Keratinocyte (primary cell): ENCODE measurements around the gene GOLGA7B. TPM values are rescaled to one million over a fixed set of nuclear protein-coding genes. Genes with fewer than 3 reads are reported as not detected.

ENCODE experiments used
- DNase-seq: peaks from one replicate; pipeline ENCODE4 v3.0.0-alpha.2; 2011; ENCODE audit warnings: low read depth, missing footprints, low spot score
- FAIRE-seq: peaks from 2 replicates; lab custom pipeline; 2011; peaks lifted over from hg19 to GRCh38; lab: Jason Lieb, UNC
- H2AFZ ChIP-seq: 2 replicates; pipeline ENCODE4 v1.6.0; 2012; ENCODE audit warnings: low read length, control low read depth, inconsistent platforms; ENCODE audit not compliant: control insufficient read depth
- H3K27ac ChIP-seq: 2 replicates; pipeline ENCODE4 v1.5.1; 2011; ENCODE audit warnings: low read length; ENCODE audit not compliant: control insufficient read depth, insufficient read depth
- H3K27me3 ChIP-seq: 3 replicates; pipeline ENCODE4 v1.6.0; 2011; ENCODE audit warnings: low read length; ENCODE audit not compliant: control insufficient read depth, insufficient read depth; ENCODE audit errors: extremely low read depth
- H3K36me3 ChIP-seq, 2 experiments: 2 replicates in 1 of 2; 3 replicates in 1 of 2; pipeline ENCODE4 v1.5.1; 2011; ENCODE audit warnings: low read length in 2 of 2, mild to moderate bottlenecking in 1 of 2; ENCODE audit not compliant: control insufficient read depth in 2 of 2, insufficient read depth in 2 of 2; ENCODE audit errors: extremely low read depth in 1 of 2
- H3K4me1 ChIP-seq: 3 replicates; pipeline ENCODE4 v1.5.1; 2011; ENCODE audit warnings: low read length; ENCODE audit not compliant: control insufficient read depth, insufficient read depth; ENCODE audit errors: extremely low read depth
- H3K4me2 ChIP-seq: 3 replicates; pipeline ENCODE4 v1.6.0; 2011; ENCODE audit warnings: low read depth, low read length; ENCODE audit not compliant: control insufficient read depth, insufficient read depth; ENCODE audit errors: extremely low read depth
- H3K4me3 ChIP-seq, 3 experiments: fragments of 200-600 bp in 1 of 3; sonication (generic) in 1 of 3; 2 replicates in 2 of 3; 3 replicates in 1 of 3; pipeline ENCODE4 v1.5.1; 2011 to 2016; ENCODE audit warnings: low read length in 3 of 3, mild to moderate bottlenecking in 3 of 3, control low read depth in 2 of 3, inconsistent platforms in 1 of 3, low read depth in 1 of 3, mixed read lengths in 1 of 3, mixed run types in 1 of 3, moderate library complexity in 1 of 3; ENCODE audit not compliant: control insufficient read depth in 2 of 3, insufficient read depth in 2 of 3; ENCODE audit errors: extremely low read depth in 1 of 3
- H3K79me2 ChIP-seq: 2 replicates; pipeline ENCODE4 v1.6.0; 2012; ENCODE audit warnings: low read length; ENCODE audit not compliant: control insufficient read depth, insufficient read depth
- H3K9ac ChIP-seq: 3 replicates; pipeline ENCODE4 v1.6.0; 2011; ENCODE audit warnings: low read length; ENCODE audit not compliant: control insufficient read depth, insufficient read depth; ENCODE audit errors: extremely low read depth
- H3K9me1 ChIP-seq: 3 replicates; pipeline ENCODE4 v1.6.0; 2011; ENCODE audit warnings: low read length; ENCODE audit not compliant: control insufficient read depth, insufficient read depth; ENCODE audit errors: extremely low read depth
- H3K9me3 ChIP-seq: 2 replicates; pipeline ENCODE4 v1.5.1; 2012; ENCODE audit warnings: low read depth, low read length; ENCODE audit not compliant: control insufficient read depth
- H4K20me1 ChIP-seq: 3 replicates; pipeline ENCODE4 v1.6.0; 2011; ENCODE audit warnings: low read length; ENCODE audit not compliant: control insufficient read depth, insufficient read depth; ENCODE audit errors: extremely low read depth
- CTCF ChIP-seq, 3 experiments: IDR thresholded peaks in 1 of 3; conservative IDR thresholded peaks in 1 of 3; optimal IDR thresholded peaks in 1 of 3; 2 replicates in 2 of 3; 3 replicates in 1 of 3; pipeline versions ENCODE3 to v1.5.1; 2011; ENCODE audit warnings: low read length in 3 of 3, mild to moderate bottlenecking in 3 of 3, moderate library complexity in 2 of 3, control low read depth in 1 of 3, inconsistent platforms in 1 of 3; ENCODE audit not compliant: insufficient read depth in 2 of 3; ENCODE audit errors: extremely low read depth in 1 of 3
- EZH2 ChIP-seq: IDR thresholded peaks from one replicate; pipeline ENCODE4 v1.6.1; 2012; ENCODE audit warnings: inconsistent platforms, mild to moderate bottlenecking, low read length, moderate library complexity
- dilution Hi-C: fragments of 300-500 bp; cut with MboI; formaldehyde crosslinking; loops from one replicate; pipeline ENCODE4 v1.7.0; 2020; ENCODE audit warnings: low sequenced_read_pairs; ENCODE audit not compliant: extremely low pct_ligation_motif_present
- polyA plus RNA-seq, 5 experiments: library from polyadenylated mRNA; depleted of rRNA in 3 of 5; stranded (reverse) in 3 of 5; stranded (forward) in 1 of 5; unstranded in 1 of 5; fragments of >200 nt; gene quantifications; 1 replicate in 1 of 5; 2 replicates in 3 of 5; 3 replicates in 1 of 5; pipeline versions ENCODE4 v1.2.1 to v1.2.3, GENCODE V29; 2011 to 2012; ENCODE audit warnings: missing spikeins in 2 of 5, low read depth in 1 of 5, low replicate concordance in 1 of 5

The GOLGA7B gene
- polyA plus RNA-seq, 1 donor (not counting 4 experiments of a cell fraction or from before 2014, with no cell fraction given): 4.9 TPM

- dilution Hi-C loops: no loop called here
- Histone ChIP-seq H3K36me3 (no peaks in the 10 kb centered on the region), H4K20me1 (no peaks in the 10 kb centered on the region), H3K9ac (no peak overlapping the region), H3K4me2 (no peak overlapping the region), H3K9me1 (no peaks in the 10 kb centered on the region), H3K4me1 (peaks cover 10% of the 10 kb centered on the region), H3K27ac (no peak overlapping the region), H3K27me3 (peaks cover 4% of the 10 kb centered on the region), H2AFZ (no peak overlapping the region), H3K79me2 (no peaks in the 10 kb centered on the region), H3K9me3 (no peaks in the 10 kb centered on the region), H3K4me3 (no peak overlapping the region)
- TF ChIP-seq EZH2: no peak
- TF ChIP-seq CTCF (optimal IDR thresholded peaks at IDR 0.05 in 1 of 3, IDR thresholded peaks at IDR 0.05 in 1 of 3, conservative IDR thresholded peaks at IDR 0.05 in 1 of 3; ENCODE audit: extremely low read depth in 1 of 3, insufficient read depth in 2 of 3, low read length in 3 of 3): no peak
- no peak for DNase-seq
- FAIRE-seq: peak; percentile 44
Observed at GRCh38 chr10:97830064-97830463, 19.6 kb upstream of the GOLGA7B start.

GRCh38 chr10:97831259-97831658 lies 18.4 kb upstream of the GOLGA7B start:
- Histone ChIP-seq H3K36me3 (no peaks in the 10 kb centered on the region), H3K9me3 (peaks cover 2% of the 10 kb centered on the region), H3K27me3 (peaks cover 4% of the 10 kb centered on the region), H3K4me2 (no peak overlapping the region), H3K4me1 (peaks cover 10% of the 10 kb centered on the region), H4K20me1 (no peaks in the 10 kb centered on the region), H3K27ac (no peak overlapping the region), H3K4me3 (no peak overlapping the region), H3K9me1 (no peaks in the 10 kb centered on the region), H3K9ac (no peak overlapping the region), H2AFZ (no peak overlapping the region), H3K79me2 (no peaks in the 10 kb centered on the region)
- no peak for DNase-seq
- no peak for TF ChIP-seq EZH2
- TF ChIP-seq CTCF (optimal IDR thresholded peaks at IDR 0.05 in 1 of 3, IDR thresholded peaks at IDR 0.05 in 1 of 3, conservative IDR thresholded peaks at IDR 0.05 in 1 of 3; ENCODE audit: extremely low read depth in 1 of 3, insufficient read depth in 2 of 3, low read length in 3 of 3): no peak
- no peak for FAIRE-seq
- dilution Hi-C loops: no loop called here
